ENCODE data around the gene CARD11.

Gene CARD11

DNA sequence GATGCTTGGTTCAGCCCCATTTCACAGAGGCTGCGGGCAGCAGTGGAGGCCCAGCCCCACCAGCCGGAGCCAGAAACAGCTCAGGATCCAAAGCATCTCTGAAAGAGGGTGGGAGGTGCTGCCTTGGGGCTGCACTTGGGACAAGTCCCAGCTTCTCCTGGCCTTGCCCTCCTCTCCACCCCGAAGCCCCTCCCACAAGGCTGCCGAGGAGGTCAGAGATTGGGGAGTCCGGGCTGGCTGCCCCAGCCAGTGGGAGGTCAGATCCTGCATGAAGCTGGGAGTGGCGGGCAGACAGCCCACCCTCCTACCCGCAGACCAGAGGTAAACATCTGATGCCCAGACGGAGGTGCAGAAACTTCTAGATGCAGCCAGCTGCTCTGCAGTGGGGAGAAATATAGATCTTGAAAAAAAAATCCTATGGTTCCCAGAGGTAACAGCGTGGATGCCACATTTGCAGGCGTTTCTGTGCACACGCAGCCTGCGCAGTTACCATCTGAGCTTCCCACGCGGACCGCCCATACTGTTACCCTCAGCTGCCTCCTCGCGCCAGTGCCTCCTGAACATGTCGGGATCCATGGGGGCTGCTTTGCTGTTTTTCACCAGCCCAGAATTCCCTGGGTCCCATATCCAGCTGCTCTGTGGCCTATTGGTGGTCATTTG lies 162.7 kb downstream of the CARD11 start:
- in situ Hi-C loops (cut with MboI; ENCODE audit: low pct_unique_long_range_greater_than_20kb, low sequenced_read_pairs, unreplicated experiment) = no loop called here
- DNase-seq (ENCODE audit: low spot score) = no peak
- TF ChIP-seq, protein P1, sequence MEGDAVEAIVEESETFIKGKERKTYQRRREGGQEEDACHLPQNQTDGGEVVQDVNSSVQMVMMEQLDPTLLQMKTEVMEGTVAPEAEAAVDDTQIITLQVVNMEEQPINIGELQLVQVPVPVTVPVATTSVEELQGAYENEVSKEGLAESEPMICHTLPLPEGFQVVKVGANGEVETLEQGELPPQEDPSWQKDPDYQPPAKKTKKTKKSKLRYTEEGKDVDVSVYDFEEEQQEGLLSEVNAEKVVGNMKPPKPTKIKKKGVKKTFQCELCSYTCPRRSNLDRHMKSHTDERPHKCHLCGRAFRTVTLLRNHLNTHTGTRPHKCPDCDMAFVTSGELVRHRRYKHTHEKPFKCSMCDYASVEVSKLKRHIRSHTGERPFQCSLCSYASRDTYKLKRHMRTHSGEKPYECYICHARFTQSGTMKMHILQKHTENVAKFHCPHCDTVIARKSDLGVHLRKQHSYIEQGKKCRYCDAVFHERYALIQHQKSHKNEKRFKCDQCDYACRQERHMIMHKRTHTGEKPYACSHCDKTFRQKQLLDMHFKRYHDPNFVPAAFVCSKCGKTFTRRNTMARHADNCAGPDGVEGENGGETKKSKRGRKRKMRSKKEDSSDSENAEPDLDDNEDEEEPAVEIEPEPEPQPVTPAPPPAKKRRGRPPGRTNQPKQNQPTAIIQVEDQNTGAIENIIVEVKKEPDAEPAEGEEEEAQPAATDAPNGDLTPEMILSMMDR (IDR thresholded peaks at IDR 0.05; ENCODE audit: extremely low read depth, insufficient read depth, missing control alignments) = no peak

DNA sequence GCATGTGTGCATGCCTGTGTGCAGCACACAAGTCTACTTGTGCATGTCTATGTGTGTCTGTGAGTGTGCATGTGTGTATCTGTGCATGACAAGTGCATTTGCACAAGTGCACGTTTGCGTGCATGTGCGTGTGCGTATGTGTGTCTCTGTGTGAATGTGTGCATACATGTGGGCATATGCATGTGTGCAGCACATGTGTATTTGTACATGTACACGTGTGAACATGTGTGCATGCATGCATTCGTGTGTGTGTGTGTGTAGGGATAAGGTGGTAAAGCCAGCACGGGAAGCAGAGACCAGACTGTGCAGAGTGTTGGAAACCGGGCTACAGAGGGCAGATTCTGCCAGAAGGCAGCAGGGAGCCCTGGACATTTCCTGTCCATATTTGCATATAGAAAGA lies 163.6 kb downstream of the CARD11 start:
- TF ChIP-seq, protein P1 (IDR thresholded peaks at IDR 0.05; ENCODE audit: extremely low read depth, insufficient read depth, missing control alignments) = no peak
- DNase-seq (ENCODE audit: low spot score) = no peak
- in situ Hi-C loops (cut with MboI; ENCODE audit: low pct_unique_long_range_greater_than_20kb, low sequenced_read_pairs, unreplicated experiment) = no loop called here

DNA sequence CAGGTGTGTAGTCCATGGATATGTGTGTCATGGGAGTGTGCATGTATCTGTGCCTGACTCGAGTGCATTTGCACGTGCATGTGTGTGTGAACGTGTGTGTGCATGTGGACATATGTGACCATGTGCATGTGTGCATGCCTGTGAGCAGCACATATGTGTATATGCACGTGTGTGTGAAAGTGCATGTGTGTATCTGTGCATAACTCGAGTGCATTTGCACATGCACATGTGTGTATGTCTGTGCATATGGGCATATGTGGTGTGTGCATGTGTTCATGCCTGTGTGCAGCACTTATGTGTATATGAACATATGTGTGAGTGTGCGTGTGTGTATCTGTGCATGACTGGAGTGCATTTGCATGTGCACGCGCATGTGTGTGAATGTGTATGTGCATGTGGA lies 164.3 kb downstream of the CARD11 start:
- no peak for DNase-seq (ENCODE audit: low spot score)
- in situ Hi-C loops (cut with MboI; ENCODE audit: low pct_unique_long_range_greater_than_20kb, low sequenced_read_pairs, unreplicated experiment) = no loop called here

DNA sequence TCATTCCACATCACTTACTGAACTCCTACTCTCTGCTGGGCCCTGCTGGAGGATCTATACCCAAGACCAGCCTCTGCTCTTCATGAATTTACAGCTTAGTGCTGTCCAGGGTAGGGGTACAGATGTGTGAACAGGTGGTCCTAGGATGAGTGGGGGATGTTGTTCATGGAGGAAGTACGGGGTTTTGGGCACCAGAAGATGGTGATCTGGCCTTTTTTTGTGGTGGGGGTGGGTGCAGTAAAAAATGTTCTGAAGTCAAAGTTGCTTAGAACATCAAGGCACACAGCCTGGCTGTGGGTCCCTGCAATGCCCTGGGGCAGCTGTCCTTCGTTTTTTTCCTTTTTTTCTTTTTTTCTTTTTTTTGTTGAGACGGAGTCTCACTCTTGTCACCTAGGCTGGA lies 165.4 kb downstream of the CARD11 start:
- TF ChIP-seq, protein P1 (IDR thresholded peaks at IDR 0.05; ENCODE audit: extremely low read depth, insufficient read depth, missing control alignments) = no peak
- in situ Hi-C loops (cut with MboI; ENCODE audit: low pct_unique_long_range_greater_than_20kb, low sequenced_read_pairs, unreplicated experiment) = no loop called here
- no peak for DNase-seq (ENCODE audit: low spot score)

More for the DNA sequence above, 164.3 kb downstream of the CARD11 start:
- TF ChIP-seq, protein P1 (IDR thresholded peaks at IDR 0.05; ENCODE audit: extremely low read depth, insufficient read depth, missing control alignments) = no peak

DNA sequence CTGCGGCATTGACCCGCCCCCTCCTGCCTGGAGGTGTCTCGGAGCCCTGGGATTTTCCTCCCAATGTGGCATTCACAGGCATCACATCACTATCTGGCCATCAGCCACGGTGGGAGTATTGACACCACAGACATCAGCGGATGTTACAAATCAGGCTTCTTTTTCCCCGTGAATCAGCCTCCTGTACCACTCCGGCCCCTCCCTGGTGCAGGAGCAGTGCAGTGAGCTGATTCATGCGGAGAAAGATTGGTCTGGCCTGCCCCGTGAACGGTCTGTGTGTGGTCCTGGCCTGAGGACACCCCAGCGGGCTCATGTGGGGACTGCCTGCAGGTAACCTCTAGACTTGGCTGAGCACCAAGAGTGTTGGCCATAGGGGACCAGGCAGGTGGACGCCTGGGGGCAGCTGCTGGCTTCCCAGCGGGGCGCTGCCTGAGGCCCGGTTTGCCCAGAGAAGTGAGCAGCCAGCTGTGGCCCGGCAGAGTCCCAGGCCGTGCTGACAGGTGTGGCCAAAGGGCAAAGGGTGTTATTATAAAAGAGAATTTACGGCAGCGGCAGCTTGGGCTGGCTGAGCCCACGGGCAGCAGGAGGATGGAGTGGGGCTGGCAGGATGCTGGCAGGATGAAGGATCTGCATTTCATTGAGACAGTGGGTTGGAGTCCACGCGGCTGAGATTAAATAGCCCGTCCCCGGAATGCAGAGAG lies 167.5 kb downstream of the CARD11 start:
- no peak for DNase-seq (ENCODE audit: low spot score)
- TF ChIP-seq, protein P1 (IDR thresholded peaks at IDR 0.05; ENCODE audit: extremely low read depth, insufficient read depth, missing control alignments) = no peak
- in situ Hi-C loops (cut with MboI; ENCODE audit: low pct_unique_long_range_greater_than_20kb, low sequenced_read_pairs, unreplicated experiment) = no loop called here

DNA sequence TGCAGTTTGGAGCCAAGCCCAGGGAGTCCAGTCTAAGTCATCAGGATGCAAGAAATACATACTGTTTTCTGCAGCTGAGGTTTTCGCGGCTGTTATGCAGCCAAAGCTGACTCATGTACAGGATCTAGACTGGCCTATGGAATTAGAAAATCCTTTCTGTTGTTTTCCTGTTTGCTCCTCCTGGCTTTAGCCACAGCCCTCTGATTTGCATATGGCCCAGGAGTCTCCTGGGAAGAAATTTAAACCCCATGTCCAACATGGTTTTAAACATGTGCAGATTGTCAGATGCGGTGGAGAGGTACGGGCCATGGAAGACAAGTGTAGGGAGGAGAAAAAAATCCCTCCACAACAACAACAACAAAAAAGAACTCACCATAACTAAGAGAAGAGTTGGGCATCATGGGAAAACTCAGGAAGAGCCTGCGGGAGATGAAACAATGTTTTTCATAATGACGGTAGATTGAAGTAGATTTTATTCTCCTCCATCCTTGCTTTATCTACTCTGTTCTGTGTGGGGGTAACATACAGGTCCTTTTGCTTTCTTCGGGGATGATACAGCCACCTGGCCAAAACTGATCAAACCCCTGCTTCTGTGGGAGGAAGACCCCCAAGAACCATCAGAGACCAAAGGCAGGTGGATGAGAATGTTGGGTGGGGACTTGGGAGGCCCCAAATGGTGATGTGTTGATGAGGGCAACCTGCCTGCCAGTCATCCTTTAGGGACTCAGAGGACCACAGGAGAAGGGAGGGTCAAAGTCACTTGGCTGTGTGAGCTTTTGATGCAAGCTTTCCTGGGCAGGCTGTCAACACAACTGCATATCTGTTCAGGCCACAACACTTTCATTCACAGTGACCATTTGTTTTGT lies 169.7 kb downstream of the CARD11 start:
- in situ Hi-C loops (cut with MboI; ENCODE audit: low pct_unique_long_range_greater_than_20kb, low sequenced_read_pairs, unreplicated experiment) = loop anchor here (5.0 kb wide), 1 partner anchor 283 kb away; no protein-coding TSS in a partner anchor
- TF ChIP-seq, protein P1 (IDR thresholded peaks at IDR 0.05; ENCODE audit: extremely low read depth, insufficient read depth, missing control alignments) = no peak
- DNase-seq (ENCODE audit: low spot score) = no peak

Measured in GM13977 (cell line).